MM.1S (cell line): ENCODE data around the gene RRP15.

ENCODE experiments used
- EZH2 ChIP-seq: fragments of 300-600 bp; sonication (generic); optimal IDR thresholded peaks from 2 replicates; pipeline ENCODE3; 2017; ENCODE audit warnings: low read depth, mild to moderate bottlenecking, antibody characterized with exemption, low read length, mixed read lengths
- TF ChIP-seq, protein P1 (sequence below): fragments of 300-600 bp; sonication (generic); IDR thresholded peaks from 2 replicates; pipeline ENCODE4 v1.5.1; 2016; ENCODE audit warnings: antibody characterized with exemption, low read length, mixed read lengths

GRCh38 chr1:218342091-218342490 lies 57.0 kb downstream of the RRP15 start:
- TF ChIP-seq, protein P1, sequence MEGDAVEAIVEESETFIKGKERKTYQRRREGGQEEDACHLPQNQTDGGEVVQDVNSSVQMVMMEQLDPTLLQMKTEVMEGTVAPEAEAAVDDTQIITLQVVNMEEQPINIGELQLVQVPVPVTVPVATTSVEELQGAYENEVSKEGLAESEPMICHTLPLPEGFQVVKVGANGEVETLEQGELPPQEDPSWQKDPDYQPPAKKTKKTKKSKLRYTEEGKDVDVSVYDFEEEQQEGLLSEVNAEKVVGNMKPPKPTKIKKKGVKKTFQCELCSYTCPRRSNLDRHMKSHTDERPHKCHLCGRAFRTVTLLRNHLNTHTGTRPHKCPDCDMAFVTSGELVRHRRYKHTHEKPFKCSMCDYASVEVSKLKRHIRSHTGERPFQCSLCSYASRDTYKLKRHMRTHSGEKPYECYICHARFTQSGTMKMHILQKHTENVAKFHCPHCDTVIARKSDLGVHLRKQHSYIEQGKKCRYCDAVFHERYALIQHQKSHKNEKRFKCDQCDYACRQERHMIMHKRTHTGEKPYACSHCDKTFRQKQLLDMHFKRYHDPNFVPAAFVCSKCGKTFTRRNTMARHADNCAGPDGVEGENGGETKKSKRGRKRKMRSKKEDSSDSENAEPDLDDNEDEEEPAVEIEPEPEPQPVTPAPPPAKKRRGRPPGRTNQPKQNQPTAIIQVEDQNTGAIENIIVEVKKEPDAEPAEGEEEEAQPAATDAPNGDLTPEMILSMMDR: no peak
- TF ChIP-seq EZH2: no peak
